Upper lobe of right lung (tissue), 1 donor: ENCODE measurements around the gene SGIP1. TPM values are rescaled to one million over a fixed set of nuclear protein-coding genes. Genes with fewer than 3 reads are reported as not detected.
"Not testable (repeated sequence)": the region's sequence is repeated elsewhere in the genome, so short reads cannot be mapped to it uniquely, and the experiment has no call there.

Experiments
- ATAC-seq: fragments of 200-7000 bp; cut with Tn5 transposase; one replicate; pipeline ENCODE4 v1.9.1; 2020; ENCODE audit warnings: mild to moderate bottlenecking, moderate library complexity
- DNase-seq: peaks from one replicate; pipeline ENCODE4 v3.0.0-alpha.2; 2020
- H3K27ac ChIP-seq: fragments of 200-600 bp; one replicate; pipeline ENCODE4 v1.8.0; 2022
- H3K27me3 ChIP-seq: fragments of 200-600 bp; one replicate; pipeline ENCODE4 v1.8.0; 2022; ENCODE audit warnings: mild to moderate bottlenecking
- H3K36me3 ChIP-seq: fragments of 200-600 bp; one replicate; pipeline ENCODE4 v1.8.0; 2022
- H3K4me1 ChIP-seq: fragments of 200-600 bp; one replicate; pipeline ENCODE4 v1.8.0; 2022
- H3K4me3 ChIP-seq: fragments of 200-600 bp; one replicate; pipeline ENCODE4 v1.8.0; 2022; ENCODE audit warnings: mild to moderate bottlenecking
- H3K9me3 ChIP-seq: fragments of 200-600 bp; one replicate; pipeline ENCODE4 v1.8.0; 2022
- intact Hi-C: fragments of 100-400 bp; cut with DNase I; formaldehyde crosslinking; loops from one replicate; pipeline ENCODE4 v1.11.0; 2022
- total RNA-seq: library from RNA; stranded (reverse); fragmentation: NEBNext Ultra II Directional; extraction: Animal tissue kit (Norgen Biotek cat#: 25700); gene quantifications from one replicate; pipeline ENCODE4 v1.2.1, GENCODE V29; 2021
- TF ChIP-seq, protein P1 (sequence below): fragments of 200-600 bp; IDR thresholded peaks from one replicate; pipeline ENCODE4 v1.8.0; 2022; ENCODE audit warnings: antibody characterized with exemption
- donor health status: DM: no; HTN: yes; CAD: no; lungs with severe emphysema.

Gene SGIP1
- total RNA-seq, 1 donor from 2014 or later, result 19.8 TPM

DNA sequence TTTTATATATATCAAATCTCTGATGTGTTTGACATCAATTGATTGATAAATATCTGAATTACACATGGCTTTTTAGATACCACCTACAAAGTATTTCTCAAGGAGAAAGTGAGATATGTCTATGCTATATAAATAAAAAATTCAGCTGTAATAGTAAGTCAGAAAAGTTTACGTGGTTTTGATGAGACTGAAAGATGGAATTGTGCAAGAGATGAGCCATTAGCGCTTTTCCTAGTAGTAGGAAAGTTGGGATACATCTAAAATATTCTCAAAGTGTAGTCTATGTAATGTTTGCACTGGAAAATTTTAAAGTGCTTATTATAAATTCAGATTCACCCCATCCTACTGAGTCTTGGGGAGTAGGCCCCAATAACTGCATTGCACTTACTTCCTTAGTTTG, 49.1 kb downstream of the SGIP1 start:
- Histone ChIP-seq H3K27me3 (no peaks in the 10 kb centered on the region), H3K27ac (no peak overlapping the region), H3K4me1 (no peaks in the 10 kb centered on the region), H3K36me3 (no peaks in the 10 kb centered on the region), H3K9me3 (no peaks in the 10 kb centered on the region), H3K4me3 (no peak overlapping the region)
- TF ChIP-seq, protein P1, sequence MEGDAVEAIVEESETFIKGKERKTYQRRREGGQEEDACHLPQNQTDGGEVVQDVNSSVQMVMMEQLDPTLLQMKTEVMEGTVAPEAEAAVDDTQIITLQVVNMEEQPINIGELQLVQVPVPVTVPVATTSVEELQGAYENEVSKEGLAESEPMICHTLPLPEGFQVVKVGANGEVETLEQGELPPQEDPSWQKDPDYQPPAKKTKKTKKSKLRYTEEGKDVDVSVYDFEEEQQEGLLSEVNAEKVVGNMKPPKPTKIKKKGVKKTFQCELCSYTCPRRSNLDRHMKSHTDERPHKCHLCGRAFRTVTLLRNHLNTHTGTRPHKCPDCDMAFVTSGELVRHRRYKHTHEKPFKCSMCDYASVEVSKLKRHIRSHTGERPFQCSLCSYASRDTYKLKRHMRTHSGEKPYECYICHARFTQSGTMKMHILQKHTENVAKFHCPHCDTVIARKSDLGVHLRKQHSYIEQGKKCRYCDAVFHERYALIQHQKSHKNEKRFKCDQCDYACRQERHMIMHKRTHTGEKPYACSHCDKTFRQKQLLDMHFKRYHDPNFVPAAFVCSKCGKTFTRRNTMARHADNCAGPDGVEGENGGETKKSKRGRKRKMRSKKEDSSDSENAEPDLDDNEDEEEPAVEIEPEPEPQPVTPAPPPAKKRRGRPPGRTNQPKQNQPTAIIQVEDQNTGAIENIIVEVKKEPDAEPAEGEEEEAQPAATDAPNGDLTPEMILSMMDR, result no peak
- no peak for DNase-seq
- intact Hi-C loops, result no loop called here
- no peak for ATAC-seq

DNA sequence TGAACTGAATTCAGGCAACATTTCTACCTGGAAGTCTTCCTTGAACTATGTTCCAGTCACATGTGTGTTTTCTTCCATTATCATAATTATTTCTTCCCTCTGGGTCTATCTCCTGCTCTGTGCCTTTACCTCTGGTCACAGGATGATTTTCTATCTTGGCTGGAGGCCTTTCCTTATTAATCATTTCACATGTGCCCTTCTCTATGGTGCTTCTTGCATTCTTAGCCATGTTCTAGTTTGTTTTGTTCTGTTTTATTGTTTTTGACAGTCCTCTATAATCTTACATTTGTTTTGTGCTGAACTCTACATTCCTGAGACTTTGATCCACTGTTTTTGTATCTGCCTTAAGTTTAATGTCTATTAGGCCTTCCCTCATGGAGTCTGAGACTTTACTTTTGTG, 51.0 kb downstream of the SGIP1 start:
- Histone ChIP-seq H3K9me3 (no peaks in the 10 kb centered on the region), H3K4me1 (no peaks in the 10 kb centered on the region), H3K27me3 (no peaks in the 10 kb centered on the region), H3K27ac (no peak overlapping the region), H3K4me3 (no peak overlapping the region), H3K36me3 (no peaks in the 10 kb centered on the region)
- TF ChIP-seq, protein P1, result no peak
- intact Hi-C loops, result no loop called here
- no peak for ATAC-seq
- no peak for DNase-seq

DNA sequence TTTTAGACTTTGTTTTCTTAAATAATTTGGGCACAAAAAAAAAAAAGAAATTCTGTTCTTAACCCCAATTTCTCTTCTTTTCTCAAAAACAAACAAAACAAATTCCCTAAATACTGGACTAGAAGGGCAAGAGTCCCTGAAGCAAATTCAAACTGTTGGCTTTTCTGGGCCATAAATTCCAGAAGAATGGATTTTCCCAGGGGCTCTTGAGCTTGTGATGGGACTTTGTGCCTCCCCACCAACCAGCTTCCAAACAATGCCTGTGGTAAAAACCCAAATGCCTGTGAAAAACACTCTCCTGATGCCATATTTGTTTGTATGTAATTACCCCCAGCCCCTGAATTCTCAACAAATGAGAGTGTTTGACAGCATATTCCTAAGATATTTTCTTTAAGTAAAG, 55.4 kb downstream of the SGIP1 start:
- no peak overlapping the region for H3K4me3 ChIP-seq
- H3K27me3 ChIP-seq, result no peaks in the 10 kb centered on the region
- no peaks in the 10 kb centered on the region for H3K9me3 ChIP-seq
- no peaks in the 10 kb centered on the region for H3K4me1 ChIP-seq
- H3K36me3 ChIP-seq, result no peaks in the 10 kb centered on the region
- TF ChIP-seq, protein P1, result no peak
- H3K27ac ChIP-seq, result no peak overlapping the region
- no peak for ATAC-seq
- no peak for DNase-seq
- intact Hi-C loops, result no loop called here

DNA sequence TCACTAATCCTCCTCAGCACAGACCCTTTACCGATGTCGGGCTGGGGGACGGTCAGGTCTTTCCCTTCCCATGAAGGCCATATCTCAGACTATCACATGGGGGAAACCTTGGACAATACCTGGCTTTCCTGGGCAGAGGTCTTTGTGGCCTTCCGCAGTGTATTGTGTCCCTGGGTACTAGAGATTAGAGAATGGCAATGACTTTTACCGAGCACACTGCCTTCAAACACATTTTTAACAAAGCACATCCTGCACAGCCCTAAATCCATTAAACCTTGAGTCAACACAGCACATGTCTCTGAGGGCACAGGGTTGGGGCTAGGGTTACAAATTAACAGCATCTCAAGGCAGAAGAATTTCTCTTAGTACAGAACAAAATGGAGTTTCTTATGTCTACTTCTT, 58.2 kb downstream of the SGIP1 start:
- DNase-seq, intact Hi-C loops: not testable (repeated sequence)

DNA sequence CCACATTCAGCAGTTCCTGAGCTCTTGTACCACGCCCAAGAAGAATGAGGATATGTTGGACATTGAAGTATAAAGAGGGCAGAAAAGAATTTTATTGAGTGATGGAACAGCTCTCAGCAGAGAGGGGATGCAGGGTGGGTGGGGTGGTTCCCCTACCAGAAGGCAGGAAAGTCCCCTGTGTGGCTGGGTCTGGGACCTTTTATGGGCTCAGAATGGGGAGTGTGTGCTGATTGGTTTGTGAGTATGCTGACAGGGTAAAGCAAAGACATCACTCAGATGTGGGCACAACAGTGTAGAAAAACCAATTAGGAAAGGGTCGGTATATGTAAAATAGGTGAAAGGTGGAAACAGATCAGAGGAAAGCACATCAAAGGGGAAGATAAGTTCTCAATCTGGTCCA, 62.2 kb downstream of the SGIP1 start:
- Histone ChIP-seq H3K36me3 (no peaks in the 10 kb centered on the region), H3K4me1 (no peaks in the 10 kb centered on the region), H3K4me3 (no peak overlapping the region), H3K27ac (no peak overlapping the region), H3K9me3 (no peaks in the 10 kb centered on the region), H3K27me3 (no peaks in the 10 kb centered on the region)
- intact Hi-C loops, result no loop called here
- no peak for DNase-seq
- no peak for ATAC-seq
- TF ChIP-seq, protein P1, result no peak

More for the DNA sequence above, 58.2 kb downstream of the SGIP1 start:
- H3K9me3 ChIP-seq, H3K36me3 ChIP-seq, H3K4me3 ChIP-seq, H3K27ac ChIP-seq, H3K4me1 ChIP-seq, H3K27me3 ChIP-seq, ATAC-seq: not testable (repeated sequence)

DNA sequence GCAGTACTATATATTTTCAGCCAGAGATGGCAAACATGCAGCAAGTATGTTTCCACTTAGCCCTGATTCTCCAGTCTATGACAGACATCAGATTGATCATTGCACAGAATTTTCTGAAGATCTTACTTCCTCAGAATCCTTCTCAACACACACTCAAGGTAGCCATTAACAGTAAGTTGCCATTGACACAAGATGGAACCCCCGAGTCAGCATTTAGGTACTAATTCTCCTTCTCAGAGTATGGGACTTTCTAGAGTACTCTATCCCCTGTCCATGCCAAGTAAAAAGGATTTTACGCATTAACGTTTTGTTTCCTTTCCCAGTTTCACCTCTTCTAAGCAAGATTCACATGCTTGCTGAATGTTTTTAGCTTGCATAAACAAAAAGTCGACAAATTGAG, 63.5 kb downstream of the SGIP1 start:
- H3K27ac ChIP-seq, result no peak overlapping the region
- DNase-seq (no peak), ATAC-seq (no peak)
- H3K36me3 ChIP-seq, result no peaks in the 10 kb centered on the region
- H3K9me3 ChIP-seq, result no peaks in the 10 kb centered on the region
- intact Hi-C loops, result no loop called here
- TF ChIP-seq, protein P1, result no peak
- H3K27me3 ChIP-seq, result no peaks in the 10 kb centered on the region
- no peak overlapping the region for H3K4me3 ChIP-seq
- H3K4me1 ChIP-seq, result no peaks in the 10 kb centered on the region
